Spleen (tissue), 7 donors: ENCODE results near the gene PIK3R5.

ENCODE experiments used
- POLR2A ChIP-seq, 3 donors: fragments of 450-650 bp; IDR thresholded peaks; one replicate each; pipeline ENCODE4 v1.5.1; 2017; ENCODE audit warnings: antibody characterized with exemption in 3 of 3, mild to moderate bottlenecking in 1 of 3
- TF ChIP-seq, protein P1 (sequence below), 11 experiments: fragments of 200-600 bp in 7 of 11; fragments of 450-650 bp in 4 of 11; sonication (generic) in 4 of 11; IDR thresholded peaks in 8 of 11; conservative IDR thresholded peaks in 3 of 11; 1 replicate in 7 of 11; 2 replicates in 4 of 11; pipeline versions ENCODE4 v1.4.0 to v1.8.0; 2016 to 2021; ENCODE audit warnings: antibody characterized with exemption in 11 of 11, inconsistent platforms in 4 of 11, mild to moderate bottlenecking in 1 of 11
- donor health status: DM: no; HTN: no; CAD: no; lungs with moderate emphysema.
- donor health status: DM: no; HTN: no; CAD: no.
- donor health status: DM: no; HTN: no; CAD: no.

DNA sequence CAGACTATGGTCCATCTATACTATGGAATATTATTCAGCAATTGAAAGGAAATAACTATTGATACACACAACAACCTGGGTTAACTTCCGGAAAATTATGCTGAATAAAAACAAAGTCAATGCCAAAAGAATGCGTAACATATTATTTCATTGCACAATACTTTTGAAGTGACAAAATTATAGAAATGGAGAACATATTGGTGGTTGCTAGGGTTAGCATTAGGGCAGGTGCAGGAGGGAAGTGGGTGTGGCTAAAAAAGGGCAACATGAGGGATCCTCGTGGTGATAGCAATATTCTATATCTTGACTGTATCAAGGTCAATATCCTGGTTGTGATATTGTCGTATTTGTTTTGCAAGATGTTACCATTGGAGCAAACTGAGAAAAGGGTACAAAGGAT is 34.9 kb downstream of the PIK3R5 start:
- TF ChIP-seq, protein P1, sequence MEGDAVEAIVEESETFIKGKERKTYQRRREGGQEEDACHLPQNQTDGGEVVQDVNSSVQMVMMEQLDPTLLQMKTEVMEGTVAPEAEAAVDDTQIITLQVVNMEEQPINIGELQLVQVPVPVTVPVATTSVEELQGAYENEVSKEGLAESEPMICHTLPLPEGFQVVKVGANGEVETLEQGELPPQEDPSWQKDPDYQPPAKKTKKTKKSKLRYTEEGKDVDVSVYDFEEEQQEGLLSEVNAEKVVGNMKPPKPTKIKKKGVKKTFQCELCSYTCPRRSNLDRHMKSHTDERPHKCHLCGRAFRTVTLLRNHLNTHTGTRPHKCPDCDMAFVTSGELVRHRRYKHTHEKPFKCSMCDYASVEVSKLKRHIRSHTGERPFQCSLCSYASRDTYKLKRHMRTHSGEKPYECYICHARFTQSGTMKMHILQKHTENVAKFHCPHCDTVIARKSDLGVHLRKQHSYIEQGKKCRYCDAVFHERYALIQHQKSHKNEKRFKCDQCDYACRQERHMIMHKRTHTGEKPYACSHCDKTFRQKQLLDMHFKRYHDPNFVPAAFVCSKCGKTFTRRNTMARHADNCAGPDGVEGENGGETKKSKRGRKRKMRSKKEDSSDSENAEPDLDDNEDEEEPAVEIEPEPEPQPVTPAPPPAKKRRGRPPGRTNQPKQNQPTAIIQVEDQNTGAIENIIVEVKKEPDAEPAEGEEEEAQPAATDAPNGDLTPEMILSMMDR (IDR thresholded peaks at IDR 0.05 in 8 of 11, conservative IDR thresholded peaks at IDR 0.05 in 3 of 11): no peak
- TF ChIP-seq POLR2A (IDR thresholded peaks at IDR 0.05): no peak
